ENCODE data around the gene RNF114.

RNF114 gene

DNA sequence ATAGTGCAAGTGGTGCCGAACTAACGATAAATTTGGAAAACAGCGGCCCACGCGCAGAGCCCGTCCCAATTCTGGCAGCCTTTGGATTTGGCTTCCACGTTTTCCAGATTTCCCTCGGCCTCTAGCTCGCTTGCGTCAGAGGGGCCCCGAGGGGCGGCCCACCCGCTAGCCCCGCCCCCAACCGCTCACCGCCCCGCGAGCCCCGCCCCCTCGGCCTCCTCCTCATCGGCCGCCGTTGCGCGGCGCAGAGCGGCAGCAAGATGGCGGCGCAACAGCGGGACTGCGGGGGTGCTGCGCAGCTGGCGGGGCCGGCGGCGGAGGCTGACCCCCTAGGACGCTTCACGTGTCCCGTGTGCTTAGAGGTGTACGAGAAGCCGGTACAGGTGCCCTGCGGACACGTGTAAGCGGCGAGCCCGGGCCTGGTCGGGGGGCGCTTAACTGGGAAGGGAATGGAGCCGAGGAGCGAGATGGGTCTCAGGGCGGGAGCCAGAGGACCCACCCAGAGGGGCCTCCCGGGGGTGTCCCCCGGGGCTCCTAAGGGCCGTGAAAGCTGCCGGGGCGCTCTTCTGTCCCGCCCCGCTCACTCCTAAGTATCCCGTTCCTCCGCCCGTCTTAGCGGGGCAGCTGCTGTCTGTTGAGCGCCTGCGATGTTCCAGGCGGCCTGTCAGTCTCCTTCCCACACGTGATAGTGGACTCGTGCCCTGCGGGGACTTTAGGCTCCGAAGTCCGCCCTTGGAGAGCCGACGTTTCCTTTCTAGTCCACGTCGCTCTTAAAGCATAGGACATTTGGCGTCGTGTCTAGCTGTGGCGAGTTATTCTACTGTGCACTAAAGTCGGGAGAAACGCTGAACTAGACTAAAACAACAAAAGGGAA is at the start of gene RNF114:
Gene RNF114, plus strand, starts transcription at position 245 of the 874 bp plus-strand sequence. Its CDS starts 16 bp downstream, at position 261.
- peak; percentile 77 to 96 for DNase-seq (ENCODE audit: low read depth in 1 of 2, low spot score in 1 of 2)

DNA sequence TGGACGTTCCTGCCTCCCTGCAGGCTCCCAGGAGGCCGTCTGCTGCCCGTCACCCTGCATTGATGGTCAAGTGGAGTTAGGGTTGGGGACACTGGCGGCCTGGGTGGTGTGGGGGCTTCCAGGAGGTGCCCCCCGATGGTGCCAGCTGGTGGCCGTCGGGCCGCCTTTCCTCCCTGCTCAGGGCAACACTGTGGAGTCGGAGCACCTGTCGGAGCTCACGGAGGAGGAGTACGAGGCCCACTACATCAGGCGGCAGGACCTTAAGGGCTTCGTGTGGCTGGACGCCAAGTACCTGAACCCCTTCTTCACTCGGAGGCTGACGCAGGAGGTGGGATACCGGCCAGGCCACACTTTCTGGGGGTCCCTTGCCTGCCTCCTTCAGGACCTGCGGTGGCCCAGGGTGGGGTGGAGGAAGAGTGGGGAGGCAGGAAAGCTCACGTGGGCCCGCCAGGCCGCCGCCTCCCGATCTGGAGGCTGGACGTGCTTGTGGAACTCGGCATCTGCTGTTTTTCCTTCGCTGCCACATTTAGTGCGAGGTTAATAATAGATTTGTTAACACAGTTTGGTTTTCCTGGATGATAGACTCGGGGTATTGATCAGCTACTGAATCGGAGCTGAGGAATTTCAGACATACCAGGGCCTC is 49.5 kb upstream of the RNF114 start:
- in situ Hi-C loops (cut with HindIII; ENCODE audit: low pct_unique_long_range_greater_than_20kb, low sequenced_read_pairs): no loop called here
- TF ChIP-seq JUND (IDR thresholded peaks at IDR 0.05; ENCODE audit: low read depth): no peak
- no peak for DNase-seq (ENCODE audit: low read depth in 1 of 2, low spot score in 1 of 2)

More for the DNA sequence above, at the start of gene RNF114:
- no peak for TF ChIP-seq JUND (IDR thresholded peaks at IDR 0.05; ENCODE audit: low read depth)
- in situ Hi-C loops (cut with HindIII; ENCODE audit: low pct_unique_long_range_greater_than_20kb, low sequenced_read_pairs): no loop called here

GRCh38 chr20:49887251-49888211 is 48.7 kb upstream of the RNF114 start:
- DNase-seq (ENCODE audit: low read depth in 1 of 2, low spot score in 1 of 2): no peak
- in situ Hi-C loops (cut with HindIII; ENCODE audit: low pct_unique_long_range_greater_than_20kb, low sequenced_read_pairs): no loop called here

GRCh38 chr20:49888212-49889000 is 47.8 kb upstream of the RNF114 start:
- in situ Hi-C loops (cut with HindIII; ENCODE audit: low pct_unique_long_range_greater_than_20kb, low sequenced_read_pairs): no loop called here
- DNase-seq (ENCODE audit: low read depth in 1 of 2, low spot score in 1 of 2): peak; percentile 67 to 83
- TF ChIP-seq JUND (IDR thresholded peaks at IDR 0.05; ENCODE audit: low read depth): no peak

More at GRCh38 chr20:49887251-49888211, 48.7 kb upstream of the RNF114 start:
- no peak for TF ChIP-seq JUND (IDR thresholded peaks at IDR 0.05; ENCODE audit: low read depth)

- in situ Hi-C loops (cut with HindIII; ENCODE audit: low pct_unique_long_range_greater_than_20kb, low sequenced_read_pairs): no loop called here
- TF ChIP-seq JUND (IDR thresholded peaks at IDR 0.05; ENCODE audit: low read depth): no peak
Observed at GRCh38 chr20:49889001-49889934, 46.9 kb upstream of the RNF114 start.

DNA sequence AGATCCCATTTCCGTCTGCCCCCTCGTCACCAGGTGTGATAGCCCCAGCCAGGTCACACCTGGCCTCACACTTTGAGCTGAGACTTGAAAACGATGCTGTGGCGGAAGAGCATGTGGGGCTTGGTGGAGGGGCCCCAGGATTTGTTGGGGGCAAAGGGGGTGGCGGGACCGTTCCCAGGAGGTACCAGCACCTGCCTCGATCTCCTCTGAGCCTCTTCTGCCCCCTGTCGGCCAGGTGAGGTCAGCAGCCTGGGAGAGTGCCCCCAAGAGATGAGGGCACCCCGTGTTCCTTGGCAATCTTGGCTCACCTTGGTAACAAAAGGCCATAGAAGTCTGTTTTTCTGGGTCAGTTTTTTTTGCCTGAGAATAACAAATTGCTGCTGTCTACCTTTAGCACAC is 46.3 kb upstream of the RNF114 start:
- TF ChIP-seq JUND (IDR thresholded peaks at IDR 0.05; ENCODE audit: low read depth): no peak
- in situ Hi-C loops (cut with HindIII; ENCODE audit: low pct_unique_long_range_greater_than_20kb, low sequenced_read_pairs): no loop called here
- peak in 1 of 2 experiments; percentile 28 for DNase-seq (ENCODE audit: low read depth in 1 of 2, low spot score in 1 of 2)

More at GRCh38 chr20:49889001-49889934, 46.9 kb upstream of the RNF114 start:
- no peak for DNase-seq (ENCODE audit: low read depth in 1 of 2, low spot score in 1 of 2)

DNA sequence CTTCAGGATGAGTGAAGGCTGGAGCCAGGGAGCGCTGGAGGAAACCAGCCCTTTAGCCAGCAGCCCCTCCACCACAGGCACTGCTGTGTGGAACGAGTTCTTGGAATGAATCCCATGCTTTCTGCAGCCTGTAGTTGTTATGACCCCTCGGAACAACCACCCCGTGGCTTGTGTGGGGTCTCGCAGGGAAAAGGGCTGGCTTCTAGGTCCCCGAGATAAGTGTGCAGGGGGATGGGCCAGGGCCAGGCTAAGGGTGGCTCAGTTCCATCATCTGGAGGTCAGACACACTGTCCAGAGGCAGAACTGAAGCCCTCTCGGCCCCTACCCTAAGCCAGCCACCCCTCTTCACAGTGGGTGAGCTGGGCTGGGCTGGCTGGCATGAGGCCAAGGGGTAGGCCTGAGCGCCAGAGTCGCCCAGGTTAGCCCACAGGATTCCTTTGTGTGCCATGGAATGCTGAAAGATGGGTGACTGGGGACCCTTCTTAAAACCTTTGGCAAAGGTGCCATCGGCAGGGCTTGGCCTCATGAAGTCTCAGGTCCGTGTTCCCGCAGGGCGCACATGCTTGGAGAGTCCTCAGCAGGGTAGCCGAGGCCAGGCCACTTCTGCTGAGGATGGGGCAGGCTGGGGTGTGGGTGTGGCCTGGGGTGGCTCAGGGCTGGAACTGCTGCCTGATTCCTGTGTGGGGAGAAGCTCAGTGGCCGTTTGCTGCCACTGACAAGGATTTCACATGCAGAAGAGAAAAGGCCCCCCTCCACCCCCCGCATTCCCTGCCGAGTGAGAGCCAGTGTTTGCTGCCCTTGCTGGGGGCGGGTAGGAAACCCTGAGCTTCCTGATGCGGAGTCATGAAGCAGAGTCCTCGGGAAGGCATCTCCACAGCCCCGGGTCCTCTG is 45.5 kb upstream of the RNF114 start:
- DNase-seq (ENCODE audit: low read depth in 1 of 2, low spot score in 1 of 2): no peak
- in situ Hi-C loops (cut with HindIII; ENCODE audit: low pct_unique_long_range_greater_than_20kb, low sequenced_read_pairs): no loop called here
- no peak for TF ChIP-seq JUND (IDR thresholded peaks at IDR 0.05; ENCODE audit: low read depth)

- no peak for TF ChIP-seq JUND (IDR thresholded peaks at IDR 0.05; ENCODE audit: low read depth)
- in situ Hi-C loops (cut with HindIII; ENCODE audit: low pct_unique_long_range_greater_than_20kb, low sequenced_read_pairs): no loop called here
- DNase-seq (ENCODE audit: low read depth in 1 of 2, low spot score in 1 of 2): no peak
Observed at GRCh38 chr20:49891476-49892110, 44.6 kb upstream of the RNF114 start.

DNA sequence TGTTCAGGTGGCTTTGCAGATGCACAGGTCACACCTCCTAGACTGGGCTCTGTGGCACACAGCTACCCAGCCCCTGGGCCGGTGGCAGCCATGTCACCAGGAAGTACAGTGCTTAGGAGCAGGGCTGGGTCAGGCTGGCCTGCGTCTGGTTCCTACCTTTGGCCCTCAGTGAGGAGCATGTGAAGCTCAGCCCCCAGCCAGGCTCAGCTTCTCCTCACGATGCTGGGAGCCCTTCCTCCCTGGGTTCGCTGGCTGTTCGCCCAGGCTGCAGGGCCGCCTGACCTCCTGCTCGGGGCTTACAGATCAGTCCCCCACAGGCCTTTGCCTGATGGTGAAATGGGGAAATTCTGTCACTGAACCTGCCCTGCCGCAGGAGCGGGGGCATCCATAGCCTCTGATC is 43.9 kb upstream of the RNF114 start:
- in situ Hi-C loops (cut with HindIII; ENCODE audit: low pct_unique_long_range_greater_than_20kb, low sequenced_read_pairs): no loop called here
- DNase-seq (ENCODE audit: low read depth in 1 of 2, low spot score in 1 of 2): no peak
- TF ChIP-seq JUND (IDR thresholded peaks at IDR 0.05; ENCODE audit: low read depth): no peak
